HepG2 (cell line): ENCODE results near the gene ALX1. TPM values are rescaled to one million over a fixed set of nuclear protein-coding genes. Genes with fewer than 3 reads are reported as not detected.
A peak's percentile ranks its signal among the peaks of the same experiment; 100 is the strongest.

ENCODE experiments used
- ATAC-seq: fragments of 200-7000 bp; cut with Tn5 transposase; 3 replicates; pipeline ENCODE4 v1.9.1; 2020; ENCODE audit warnings: mild to moderate bottlenecking, moderate library complexity
- BruUV-seq: library from RNA; stranded (reverse); fragments of 400-500 nt; replicated peaks from 2 replicates; lab custom pipeline; 2021; lab: Mats Ljungman, UMichigan
- CTCF ChIA-PET: fragments of 300-600 bp; formaldehyde crosslinking; extraction: SDS; loops from one replicate; lab custom pipeline; 2021; ENCODE audit warnings: low total read pairs, inconsistent platforms, low intra/inter-chr PET ratio; lab: Yijun Ruan, JAX
- POLR2A ChIA-PET: fragments of 350-600 bp; sonication (Branson Sonifier 250); formaldehyde crosslinking; loops from one replicate; lab custom pipeline; 2020; ENCODE audit warnings: antibody characterized with exemption, inconsistent platforms; lab: Yijun Ruan, JAX
- DNase-seq: peaks from one replicate; pipeline ENCODE4 v3.0.0-alpha.2; 2015; ENCODE audit warnings: low spot score
- FAIRE-seq: peaks from 3 replicates; lab custom pipeline; 2011; peaks lifted over from hg19 to GRCh38; lab: Jason Lieb, UNC
- H2AFZ ChIP-seq: one replicate; pipeline ENCODE4 v1.6.1; 2011; ENCODE audit warnings: low read length, inconsistent platforms
- H3K27ac ChIP-seq: fragments of 300-600 bp; 3 replicates; pipeline ENCODE4 v1.8.0; 2011; ENCODE audit warnings: mixed run types, mild to moderate bottlenecking, mixed read lengths, low read length, inconsistent platforms; ENCODE audit not compliant: insufficient read depth; ENCODE audit errors: extremely low read length
- H3K27me3 ChIP-seq, 2 experiments: fragments of 200-600 bp in 1 of 2; 2 replicates in 1 of 2; 3 replicates in 1 of 2; pipeline versions ENCODE4 v1.6.0 to v1.8.0; 2011; ENCODE audit warnings: low read length in 2 of 2, mild to moderate bottlenecking in 2 of 2, moderate library complexity in 2 of 2, inconsistent platforms in 1 of 2; ENCODE audit not compliant: insufficient read depth in 2 of 2, control insufficient read depth in 1 of 2
- H3K36me3 ChIP-seq, 2 experiments: fragments of 200-600 bp in 1 of 2; replicated peaks in 1 of 2; 2 replicates in 1 of 2; 3 replicates in 1 of 2; pipeline versions ENCODE4 v1.5.1 to v1.8.0; 2011; ENCODE audit warnings: low read length in 2 of 2, inconsistent platforms in 1 of 2; ENCODE audit not compliant: insufficient read depth in 2 of 2, control insufficient read depth in 1 of 2
- H3K4me1 ChIP-seq: 2 replicates; pipeline ENCODE4 v1.5.1; 2012; ENCODE audit warnings: low read length, inconsistent platforms; ENCODE audit not compliant: insufficient read depth
- H3K4me2 ChIP-seq: 2 replicates; pipeline ENCODE4 v1.6.0; 2011; ENCODE audit warnings: low read depth, low read length, inconsistent platforms
- H3K4me3 ChIP-seq, 3 experiments: fragments of 200-600 bp in 1 of 3; sonication (generic), shearing (Covaris generic) in 1 of 3; replicated peaks in 1 of 3; 2 replicates each; pipeline ENCODE4 v1.5.1; 2011 to 2016; ENCODE audit warnings: low read length in 3 of 3, inconsistent platforms in 2 of 3, low read depth in 2 of 3, mild to moderate bottlenecking in 2 of 3, control low read depth in 1 of 3, mixed read lengths in 1 of 3; ENCODE audit not compliant: insufficient read depth in 1 of 3
- H3K79me2 ChIP-seq: one replicate; pipeline ENCODE4 v1.6.1; 2011; ENCODE audit warnings: low read length, inconsistent platforms; ENCODE audit not compliant: insufficient read depth
- H3K9ac ChIP-seq: 2 replicates; pipeline ENCODE4 v1.6.0; 2011; ENCODE audit warnings: mild to moderate bottlenecking, low read depth, low read length, inconsistent platforms; ENCODE audit not compliant: insufficient read depth
- H3K9me3 ChIP-seq: 2 replicates; pipeline ENCODE4 v1.5.1; 2012; ENCODE audit warnings: mild to moderate bottlenecking, low read length
- H4K20me1 ChIP-seq: 2 replicates; pipeline ENCODE4 v1.6.0; 2011; ENCODE audit warnings: inconsistent platforms, mild to moderate bottlenecking, low read length, moderate library complexity; ENCODE audit not compliant: insufficient read depth
- AKAP8 ChIP-seq: sonication (generic); formaldehyde crosslinking; IDR thresholded peaks from 2 replicates; pipeline ENCODE4 v1.5.1; 2020; ENCODE audit warnings: mild to moderate bottlenecking, missing genetic modification reagents
- HIVEP1 ChIP-seq: sonication (generic); formaldehyde crosslinking; IDR thresholded peaks from 2 replicates; pipeline ENCODE4 v1.4.0; 2020; ENCODE audit warnings: mild to moderate bottlenecking, missing genetic modification reagents
- JUN ChIP-seq: sonication (generic); formaldehyde crosslinking; IDR thresholded peaks from 2 replicates; pipeline ENCODE4 v1.4.0; 2020; ENCODE audit warnings: mild to moderate bottlenecking, missing genetic modification reagents
- KDM2A ChIP-seq: sonication (generic); formaldehyde crosslinking; IDR thresholded peaks from 2 replicates; pipeline ENCODE4 v1.4.0; 2020; ENCODE audit warnings: low read depth, missing genetic modification reagents, borderline replicate concordance
- KMT2B ChIP-seq: IDR thresholded peaks from 2 replicates; pipeline ENCODE4 v1.6.1; 2016; ENCODE audit warnings: missing genetic modification reagents, missing compliant biosample characterization
- MAFF ChIP-seq: IDR thresholded peaks from 2 replicates; pipeline ENCODE4 v1.6.1; 2011; ENCODE audit warnings: low read depth, low read length, improper control_type of control experiment
- MAFK ChIP-seq, 2 experiments: IDR thresholded peaks in 1 of 2; conservative IDR thresholded peaks in 1 of 2; 2 replicates each; pipeline ENCODE4 v1.6.1; 2011; ENCODE audit warnings: improper control_type of control experiment in 2 of 2, low read length in 2 of 2
- TEAD3 ChIP-seq: optimal IDR thresholded peaks from 2 replicates; pipeline ENCODE3; 2016; ENCODE audit warnings: borderline replicate concordance
- TRIM24 ChIP-seq: sonication (generic); formaldehyde crosslinking; IDR thresholded peaks from 2 replicates; pipeline ENCODE4 v1.8.0; 2022; ENCODE audit warnings: mild to moderate bottlenecking, missing genetic modification reagents
- ZFP36L2 ChIP-seq: sonication (generic); formaldehyde crosslinking; IDR thresholded peaks from 2 replicates; pipeline ENCODE4 v1.4.0; 2020; ENCODE audit warnings: missing genetic modification reagents
- ZFY ChIP-seq: sonication (generic); formaldehyde crosslinking; IDR thresholded peaks from 2 replicates; pipeline ENCODE4 v1.4.0; 2020; ENCODE audit warnings: missing genetic modification reagents
- WGBS: methylation state at CpG from one replicate; pipeline ENCODE4 v1.1.6; 2017; ENCODE audit warnings: low lambda C conversion rate; 5-methylcytosine and 5-hydroxymethylcytosine counted together
- in situ Hi-C: cut with HindIII; loops from 2 replicates; pipeline ENCODE4 v1.10.0; 2017; ENCODE audit warnings: low pct_unique_long_range_greater_than_20kb; ENCODE audit not compliant: extremely low pct_ligation_motif_present
- intact Hi-C: fragments of 100-400 bp; cut with micrococcal nuclease; formaldehyde crosslinking; loops from one replicate; pipeline ENCODE4 v1.10.0; 2022; ENCODE audit not compliant: unreplicated experiment
- polyA plus RNA-seq, 8 experiments: library from polyadenylated mRNA; depleted of rRNA in 3 of 8; stranded (reverse) in 7 of 8; unstranded in 1 of 8; fragments of >200 nt; fragmentation: Illumina TruSeq in 4 of 8; extraction: Trizol in 4 of 8; gene quantifications; 2 replicates each; pipeline versions ENCODE4 v1.2.1 to v1.2.3, GENCODE V29; 2011 to 2016; ENCODE audit warnings: low read depth in 4 of 8, missing spikeins in 1 of 8, mixed read lengths in 1 of 8; ENCODE audit not compliant: insufficient read depth in 1 of 8
- total RNA-seq, 5 experiments: library from RNA; depleted of rRNA; stranded (reverse); fragments of >200 nt; fragmentation: Illumina TruSeq; extraction: Trizol; gene quantifications; 2 replicates each; pipeline ENCODE4 v1.2.3, GENCODE V29; 2016; ENCODE audit warnings: low read depth in 1 of 5
- TF ChIP-seq, protein P1 (sequence below): sonication (generic); formaldehyde crosslinking; IDR thresholded peaks from 2 replicates; pipeline ENCODE4 v1.8.0; 2022; ENCODE audit warnings: mild to moderate bottlenecking, missing genetic modification reagents, moderate library complexity

The ALX1 gene
- total and polyA plus RNA-seq, 2 of the 13 experiments (the other 11 are each of a cell fraction or from before 2014, with no cell fraction given) = not detected

DNA sequence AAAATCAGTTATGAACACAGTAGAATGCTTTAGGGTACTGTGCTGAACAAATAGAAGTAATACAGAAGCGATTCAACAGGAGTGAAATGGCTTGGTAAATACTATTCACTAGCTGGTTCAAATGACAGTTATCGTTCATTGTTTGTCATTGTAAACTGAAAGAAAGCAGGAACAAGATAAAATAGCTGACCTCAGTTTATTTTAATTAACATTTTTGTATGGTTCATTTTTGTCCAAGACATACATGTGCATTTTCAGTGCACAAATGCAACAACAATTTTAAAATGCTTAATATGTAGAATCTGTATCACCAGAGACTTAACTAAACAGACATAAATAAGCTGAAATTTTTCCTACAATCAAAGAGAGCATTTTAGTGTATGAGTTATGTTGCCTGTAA is 49.9 kb downstream of the ALX1 start:
- CTCF ChIA-PET = no interaction called here
- in situ Hi-C loops (no loop called here), intact Hi-C loops (no loop called here)
- no peak for DNase-seq
- TF ChIP-seq TEAD3 (CRISPR knock-in tag) = no peak
- TF ChIP-seq ZFP36L2 (CRISPR knock-in tag) = no peak
- no peak for TF ChIP-seq KMT2B (CRISPR knock-in tag)
- TF ChIP-seq MAFF = peak; percentile 32; the same call in 1 of the 2 replicates
- TF ChIP-seq MAFK (conservative IDR thresholded peaks at IDR 0.05 in 1 of 2, IDR thresholded peaks at IDR 0.05 in 1 of 2; ENCODE audit: low read length in 2 of 2) = peak in 1 of 2 experiments; percentile 63; a peak in 2 of 4 replicates
- no peak for TF ChIP-seq AKAP8 (CRISPR knock-in tag)
- TF ChIP-seq TRIM24 = no peak
- no peak for TF ChIP-seq ZFY
- TF ChIP-seq, protein P1, sequence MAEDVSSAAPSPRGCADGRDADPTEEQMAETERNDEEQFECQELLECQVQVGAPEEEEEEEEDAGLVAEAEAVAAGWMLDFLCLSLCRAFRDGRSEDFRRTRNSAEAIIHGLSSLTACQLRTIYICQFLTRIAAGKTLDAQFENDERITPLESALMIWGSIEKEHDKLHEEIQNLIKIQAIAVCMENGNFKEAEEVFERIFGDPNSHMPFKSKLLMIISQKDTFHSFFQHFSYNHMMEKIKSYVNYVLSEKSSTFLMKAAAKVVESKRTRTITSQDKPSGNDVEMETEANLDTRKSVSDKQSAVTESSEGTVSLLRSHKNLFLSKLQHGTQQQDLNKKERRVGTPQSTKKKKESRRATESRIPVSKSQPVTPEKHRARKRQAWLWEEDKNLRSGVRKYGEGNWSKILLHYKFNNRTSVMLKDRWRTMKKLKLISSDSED (CRISPR knock-in tag) = no peak
- no peak for TF ChIP-seq JUN (CRISPR knock-in tag)
- no peak for TF ChIP-seq KDM2A (CRISPR knock-in tag)
- TF ChIP-seq HIVEP1 (CRISPR knock-in tag) = no peak
- H3K9me3 ChIP-seq = no peaks in the 10 kb centered on the region
- H3K36me3 ChIP-seq = no peaks in the 10 kb centered on the region
- no peak overlapping the region for H3K4me2 ChIP-seq
- ATAC-seq = no peak
- no peaks in the 10 kb centered on the region for H4K20me1 ChIP-seq
- no peaks in the 10 kb centered on the region for H3K79me2 ChIP-seq
- no peaks in the 10 kb centered on the region for H3K4me1 ChIP-seq
- H3K9ac ChIP-seq = no peak overlapping the region
- H2AFZ ChIP-seq = no peak overlapping the region
- H3K27ac ChIP-seq = no peak overlapping the region
- 0% methylated on average over 2 of the region's 2 CpGs for WGBS
- POLR2A ChIA-PET = no interaction called here
- BruUV-seq = no TSS peak
- no peaks in the 10 kb centered on the region for H3K27me3 ChIP-seq
- FAIRE-seq = no peak
- H3K4me3 ChIP-seq = no peak overlapping the region
